Memory B cell (primary cell): Measurements from ENCODE around the gene PARP1.

Experiments
- ATAC-seq: fragments of 150-1000 bp; cut with Tn5 transposase; 2 replicates; pipeline ENCODE4 v1.10.0; 2021; ENCODE audit warnings: low read depth, mild to moderate bottlenecking, moderate library complexity
- DNase-seq, 2 donors: peaks; one replicate each; pipeline ENCODE4 v3.0.0; 2022; ENCODE audit warnings: low spot score in 2 of 2
- H3K27ac Mint-ChIP-seq: one replicate; pipeline ENCODE4 v1.8.0; 2022; ENCODE audit warnings: mild to moderate bottlenecking, moderate library complexity, mixed read lengths
- H3K27me3 Mint-ChIP-seq: one replicate; pipeline ENCODE4 v1.8.0; 2022; ENCODE audit warnings: mixed read lengths
- H3K36me3 Mint-ChIP-seq: one replicate; pipeline ENCODE4 v1.8.0; 2022; ENCODE audit warnings: mild to moderate bottlenecking, mixed read lengths
- H3K4me1 Mint-ChIP-seq: one replicate; pipeline ENCODE4 v1.8.0; 2022; ENCODE audit warnings: mixed read lengths
- H3K4me3 Mint-ChIP-seq: one replicate; pipeline ENCODE4 v1.8.0; 2022; ENCODE audit warnings: mild to moderate bottlenecking, moderate library complexity, mixed read lengths
- H3K9me3 Mint-ChIP-seq: one replicate; pipeline ENCODE4 v1.8.0; 2022; ENCODE audit warnings: mixed read lengths

Gene PARP1

DNA sequence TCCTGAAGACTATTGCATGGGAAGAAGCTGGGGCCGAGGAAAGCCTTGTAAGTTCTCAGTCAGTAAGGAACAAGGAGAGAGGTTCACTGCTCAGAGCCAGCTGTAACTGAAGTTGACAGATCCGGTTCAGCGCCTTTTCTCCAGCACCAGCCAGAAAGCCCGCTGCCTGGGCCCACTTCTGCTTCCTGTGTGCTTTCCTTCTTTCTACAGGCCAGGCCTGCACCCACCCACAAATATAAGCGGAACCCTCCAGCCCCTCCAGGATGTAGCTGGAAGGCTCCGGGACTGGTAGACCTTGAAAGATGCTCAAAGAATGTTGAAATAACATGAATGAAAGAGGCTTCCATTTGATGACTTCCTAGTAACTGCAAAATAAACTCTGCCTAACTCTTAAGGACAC is 38.8 kb downstream of the PARP1 start:
- Mint-ChIP-seq H3K36me3 (peaks cover 24% of the 10 kb centered on the region), H3K9me3 (no peaks in the 10 kb centered on the region), H3K4me3 (peak overlapping the region; percentile 76), H3K4me1 (peaks cover 34% of the 10 kb centered on the region), H3K27me3 (no peaks in the 10 kb centered on the region), H3K27ac (peak overlapping the region; percentile 90)
- DNase-seq (peak in 1 of 2 donors; percentile 21), ATAC-seq (peak; percentile 74)

DNA sequence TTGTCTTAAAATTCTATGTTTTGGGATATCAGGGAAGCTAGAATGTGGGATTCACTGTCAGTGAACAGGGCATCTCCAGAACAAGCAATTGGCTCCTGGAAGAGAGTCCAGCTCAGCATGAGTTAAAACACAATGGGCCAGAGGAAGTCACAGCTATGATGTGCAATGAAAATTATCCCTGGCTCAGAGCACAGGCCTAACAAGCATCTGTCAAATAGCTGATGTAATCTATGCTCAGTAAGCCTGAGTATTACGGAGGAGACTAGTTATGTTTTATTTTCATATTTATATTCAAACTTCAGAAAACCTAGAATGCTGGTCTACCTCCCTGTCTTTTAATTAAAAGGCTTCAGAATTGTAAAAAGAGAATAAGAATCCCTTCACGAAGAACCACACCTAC is 41.6 kb downstream of the PARP1 start:
- no peak overlapping the region for H3K4me3 Mint-ChIP-seq
- ATAC-seq: no peak
- H3K4me1 Mint-ChIP-seq: peaks cover 27% of the 10 kb centered on the region
- H3K27ac Mint-ChIP-seq: no peak overlapping the region
- H3K36me3 Mint-ChIP-seq: peaks cover 28% of the 10 kb centered on the region
- H3K9me3 Mint-ChIP-seq: no peaks in the 10 kb centered on the region
- H3K27me3 Mint-ChIP-seq: no peaks in the 10 kb centered on the region
- DNase-seq: no peak

- H3K27me3 Mint-ChIP-seq: no peaks in the 10 kb centered on the region
- DNase-seq (no peak), ATAC-seq (no peak)
- peaks cover 31% of the 10 kb centered on the region for H3K36me3 Mint-ChIP-seq
- peaks cover 24% of the 10 kb centered on the region for H3K4me1 Mint-ChIP-seq
- H3K27ac Mint-ChIP-seq: no peak overlapping the region
- no peak overlapping the region for H3K4me3 Mint-ChIP-seq
- H3K9me3 Mint-ChIP-seq: no peaks in the 10 kb centered on the region
Observed at GRCh38 chr1:226365831-226366231, 42.1 kb downstream of the PARP1 start.

DNA sequence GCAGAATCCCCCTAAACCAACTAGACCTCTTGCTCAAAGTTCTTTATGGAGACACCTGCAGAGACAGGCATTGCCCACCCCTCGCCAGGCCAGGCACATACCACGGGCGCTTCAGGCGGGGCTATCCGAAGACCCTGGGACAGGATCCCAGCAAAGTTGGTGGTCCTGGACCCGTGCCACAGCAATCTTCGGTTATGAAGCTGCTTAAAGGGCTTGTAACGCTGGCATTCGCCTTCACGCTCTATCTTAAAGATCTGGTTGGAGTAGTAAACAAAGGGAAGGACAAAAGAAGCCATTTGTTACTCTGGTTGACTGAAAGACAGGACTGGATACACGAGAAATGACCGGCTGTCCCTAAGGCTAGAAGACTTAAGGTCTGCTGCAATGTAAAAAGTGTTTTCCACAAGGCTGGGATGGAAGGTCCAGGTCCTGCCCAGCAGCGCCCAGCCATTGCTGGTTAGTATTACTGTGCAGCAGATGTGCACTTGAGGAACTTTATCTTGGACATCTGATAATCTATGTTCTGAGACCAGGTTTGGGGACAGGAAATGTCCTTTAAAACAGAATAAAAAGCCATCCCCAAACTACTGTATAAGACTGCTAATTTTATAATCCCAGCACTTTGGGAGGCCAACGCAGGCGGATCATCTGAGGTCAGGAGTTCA is 42.9 kb downstream of the PARP1 start:
- no peaks in the 10 kb centered on the region for H3K9me3 Mint-ChIP-seq
- ATAC-seq: no peak
- peaks cover 17% of the 10 kb centered on the region for H3K4me1 Mint-ChIP-seq
- no peak overlapping the region for H3K4me3 Mint-ChIP-seq
- no peak overlapping the region for H3K27ac Mint-ChIP-seq
- H3K27me3 Mint-ChIP-seq: no peaks in the 10 kb centered on the region
- no peak for DNase-seq
- peaks cover 35% of the 10 kb centered on the region for H3K36me3 Mint-ChIP-seq

DNA sequence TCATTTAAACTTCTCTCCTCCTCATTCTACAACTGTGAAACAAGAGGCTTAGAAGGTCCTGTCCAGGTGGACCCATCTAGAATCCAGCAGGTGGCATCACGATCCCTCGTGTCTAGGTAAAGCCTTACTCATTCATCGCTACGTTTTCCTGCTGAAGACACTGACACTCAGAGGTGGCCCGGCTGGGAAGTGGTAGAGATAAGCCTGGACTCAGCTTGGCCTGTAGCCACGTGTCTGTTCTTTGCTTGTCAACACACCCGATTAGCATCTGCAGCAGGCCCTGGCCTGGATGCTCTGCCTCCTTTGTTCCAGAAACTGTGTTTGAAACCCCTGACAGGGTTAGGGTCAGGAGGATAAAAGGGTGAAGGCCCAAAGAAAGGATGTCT is 43.4 kb downstream of the PARP1 start:
- Mint-ChIP-seq H3K9me3 (no peaks in the 10 kb centered on the region), H3K27ac (no peak overlapping the region), H3K27me3 (no peaks in the 10 kb centered on the region), H3K4me1 (peaks cover 13% of the 10 kb centered on the region), H3K36me3 (peaks cover 35% of the 10 kb centered on the region), H3K4me3 (no peak overlapping the region)
- DNase-seq (no peak), ATAC-seq (no peak)

DNA sequence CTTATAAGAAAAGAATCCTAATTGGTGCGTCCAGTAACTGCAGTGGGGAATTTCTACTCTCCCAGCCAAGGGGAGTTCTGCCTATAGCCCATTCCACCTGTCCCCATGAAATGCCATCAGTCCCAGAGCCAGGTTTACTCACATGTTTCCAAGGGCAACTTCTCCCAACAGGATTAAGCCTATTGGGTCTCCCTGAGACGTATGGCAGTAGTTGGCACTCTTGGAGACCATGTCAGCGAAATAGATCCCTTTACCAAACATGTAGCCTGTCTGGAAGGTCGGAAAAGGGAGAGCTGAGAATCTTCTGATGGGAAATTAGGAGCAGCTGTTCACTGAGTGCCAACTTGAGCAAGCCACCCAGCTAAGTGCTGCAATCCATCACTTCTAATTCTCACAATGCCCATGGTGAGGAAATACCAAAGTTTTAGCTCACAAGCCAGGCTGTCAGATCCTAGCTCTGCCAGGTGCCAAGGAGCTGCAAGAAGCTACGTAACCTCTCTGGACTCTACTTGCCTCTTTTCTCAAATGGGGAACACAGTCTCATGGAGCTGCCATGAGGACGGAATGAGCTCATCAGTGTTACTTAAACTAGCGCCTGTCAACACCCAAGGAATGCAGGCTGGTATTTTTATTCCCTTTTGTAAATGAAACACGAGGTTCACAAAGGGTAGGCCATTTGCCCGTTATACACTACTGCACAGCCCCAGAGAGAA is 43.9 kb downstream of the PARP1 start:
- Mint-ChIP-seq H3K4me3 (no peak overlapping the region), H3K4me1 (peaks cover 8% of the 10 kb centered on the region), H3K27me3 (no peaks in the 10 kb centered on the region), H3K27ac (peak overlapping the region; percentile 55), H3K9me3 (no peaks in the 10 kb centered on the region), H3K36me3 (peaks cover 38% of the 10 kb centered on the region)
- DNase-seq: no peak
- no peak for ATAC-seq

GRCh38 chr1:226362891-226363447 is 44.9 kb downstream of the PARP1 start:
- peaks cover 4% of the 10 kb centered on the region for H3K4me1 Mint-ChIP-seq
- H3K27me3 Mint-ChIP-seq: no peaks in the 10 kb centered on the region
- no peak overlapping the region for H3K27ac Mint-ChIP-seq
- ATAC-seq (no peak), DNase-seq (no peak)
- H3K36me3 Mint-ChIP-seq: peaks cover 41% of the 10 kb centered on the region
- H3K9me3 Mint-ChIP-seq: no peaks in the 10 kb centered on the region
- no peak overlapping the region for H3K4me3 Mint-ChIP-seq

GRCh38 chr1:226362361-226362760 is 45.5 kb downstream of the PARP1 start:
- ATAC-seq: no peak
- H3K36me3 Mint-ChIP-seq: peaks cover 36% of the 10 kb centered on the region
- DNase-seq: no peak
- H3K4me1 Mint-ChIP-seq: peaks cover 6% of the 10 kb centered on the region
- H3K4me3 Mint-ChIP-seq: no peak overlapping the region
- no peaks in the 10 kb centered on the region for H3K9me3 Mint-ChIP-seq
- no peaks in the 10 kb centered on the region for H3K27me3 Mint-ChIP-seq
- H3K27ac Mint-ChIP-seq: no peak overlapping the region

DNA sequence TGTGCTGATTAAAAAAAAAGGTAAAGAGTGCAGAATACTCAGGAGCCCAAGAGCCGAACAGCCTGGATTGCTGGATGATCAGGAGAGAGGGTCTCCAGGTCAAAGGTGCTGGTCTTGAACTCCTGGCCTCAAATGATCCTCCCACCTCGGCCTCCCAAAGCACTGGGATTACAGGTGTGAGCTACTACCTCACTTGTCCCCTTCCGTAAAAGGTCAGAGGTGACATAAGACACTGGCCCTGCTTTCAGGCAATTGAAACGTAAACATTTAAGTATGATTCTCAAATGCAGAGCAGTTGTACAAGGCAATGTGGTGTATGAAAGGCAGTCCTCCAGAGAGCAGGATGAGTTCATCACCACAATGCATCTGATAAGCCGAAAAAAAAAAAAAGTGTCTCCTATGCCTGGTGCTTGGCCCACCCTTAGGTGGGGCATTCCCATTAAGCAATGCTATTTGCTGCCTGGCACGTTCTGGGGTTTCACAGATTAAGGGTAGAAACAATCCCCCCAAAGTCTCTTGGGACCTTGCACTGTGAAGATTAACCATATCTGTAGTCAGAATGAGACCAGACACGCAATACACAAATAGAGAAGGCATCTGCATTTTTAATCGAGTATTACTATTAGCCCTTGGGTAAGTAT is 47.7 kb downstream of the PARP1 start:
- H3K36me3 Mint-ChIP-seq: peaks cover 30% of the 10 kb centered on the region

GRCh38 chr1:226357416-226357815 is 50.5 kb downstream of the PARP1 start:
- peaks cover 23% of the 10 kb centered on the region for H3K36me3 Mint-ChIP-seq
- peak overlapping the region; percentile 12 for H3K4me3 Mint-ChIP-seq
- peaks cover 30% of the 10 kb centered on the region for H3K4me1 Mint-ChIP-seq
- H3K9me3 Mint-ChIP-seq: no peaks in the 10 kb centered on the region
- no peak for DNase-seq
- H3K27me3 Mint-ChIP-seq: no peaks in the 10 kb centered on the region
- H3K27ac Mint-ChIP-seq: peak overlapping the region; percentile 15
- ATAC-seq: no peak

More for the DNA sequence above, 47.7 kb downstream of the PARP1 start:
- Mint-ChIP-seq H3K4me3 (no peak overlapping the region), H3K27ac (peak overlapping the region; percentile 77), H3K27me3 (no peaks in the 10 kb centered on the region), H3K4me1 (peaks cover 20% of the 10 kb centered on the region), H3K9me3 (no peaks in the 10 kb centered on the region)
- peak; percentile 51 for ATAC-seq
- DNase-seq: no peak

GRCh38 chr1:226355669-226356551 is 52.0 kb downstream of the PARP1 start:
- peaks cover 28% of the 10 kb centered on the region for H3K4me1 Mint-ChIP-seq
- no peaks in the 10 kb centered on the region for H3K27me3 Mint-ChIP-seq
- H3K4me3 Mint-ChIP-seq: peak overlapping the region; percentile 39
- ATAC-seq (peak; percentile 82), DNase-seq (no peak)
- peaks cover 14% of the 10 kb centered on the region for H3K36me3 Mint-ChIP-seq
- H3K9me3 Mint-ChIP-seq: no peaks in the 10 kb centered on the region
- H3K27ac Mint-ChIP-seq: peak overlapping the region; percentile 87

DNA sequence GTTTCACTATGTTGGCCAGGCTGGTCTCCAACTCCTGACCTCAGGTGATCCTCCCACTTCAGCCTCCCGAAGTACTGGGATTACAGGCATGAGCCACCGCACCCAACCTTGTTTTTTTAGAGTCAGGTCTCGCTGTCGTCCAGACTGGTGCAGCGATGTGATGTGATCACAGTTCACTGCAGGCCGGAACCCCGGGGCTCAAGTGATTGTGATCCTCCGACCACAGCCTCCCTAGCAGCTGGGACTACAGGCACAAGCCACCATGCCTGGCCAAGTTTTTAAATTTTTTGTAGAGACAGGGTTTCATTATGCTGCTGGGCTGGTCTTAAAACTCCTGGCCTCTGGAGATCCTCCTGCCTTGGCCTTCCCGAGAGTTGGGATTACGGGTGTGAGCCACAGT is 52.9 kb downstream of the PARP1 start:
- Mint-ChIP-seq H3K27ac (peak overlapping the region; percentile 87), H3K36me3 (peaks cover 10% of the 10 kb centered on the region), H3K4me1 (peaks cover 33% of the 10 kb centered on the region), H3K9me3 (no peaks in the 10 kb centered on the region), H3K27me3 (no peaks in the 10 kb centered on the region), H3K4me3 (no peak overlapping the region)
- no peak for ATAC-seq
- DNase-seq: no peak

DNA sequence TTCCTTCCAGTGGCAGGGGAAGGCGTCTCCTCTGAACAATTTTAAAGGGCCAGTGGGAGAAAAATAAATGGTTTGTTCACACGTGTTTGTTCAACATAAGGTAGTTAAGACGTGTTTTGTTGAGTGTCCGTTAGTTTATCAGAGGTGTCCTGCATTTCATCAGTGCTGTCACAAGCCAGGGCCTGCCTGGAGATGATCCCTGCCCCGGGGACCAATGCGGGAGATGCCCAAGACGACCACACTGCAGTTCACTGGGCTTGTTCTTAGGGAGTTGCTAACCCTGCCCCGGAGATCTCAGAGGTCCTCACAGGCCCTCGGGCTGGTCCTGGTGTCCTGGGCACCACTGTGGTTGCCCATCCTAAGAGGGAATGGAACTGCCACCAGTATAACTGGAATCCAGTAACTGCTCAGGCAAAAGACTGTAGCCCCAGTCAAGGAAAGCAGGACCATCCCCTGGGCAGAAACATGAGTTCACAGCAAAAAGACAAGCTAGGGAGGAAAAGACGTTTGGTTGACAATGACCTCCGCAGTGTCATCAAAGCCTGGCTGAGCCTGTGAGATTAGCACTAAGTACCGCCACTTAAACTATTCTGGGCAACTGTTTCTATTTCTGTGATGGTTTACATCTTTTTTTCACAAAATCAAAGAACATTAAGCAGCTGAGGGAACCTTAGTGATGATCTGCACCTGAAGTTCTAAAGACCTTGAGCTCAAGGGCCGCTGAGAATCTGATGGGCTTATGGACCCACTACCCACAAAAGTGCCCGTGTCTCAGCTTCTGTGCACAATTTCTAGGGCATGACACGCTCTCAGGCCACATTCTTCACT is 54.0 kb downstream of the PARP1 start:
- peaks cover 36% of the 10 kb centered on the region for H3K4me1 Mint-ChIP-seq
- DNase-seq: no peak
- H3K27me3 Mint-ChIP-seq: no peaks in the 10 kb centered on the region
- H3K9me3 Mint-ChIP-seq: no peaks in the 10 kb centered on the region
- no peak for ATAC-seq
- H3K36me3 Mint-ChIP-seq: peaks cover 7% of the 10 kb centered on the region
- peak overlapping the region; percentile 56 for H3K27ac Mint-ChIP-seq
- H3K4me3 Mint-ChIP-seq: no peak overlapping the region
